Activated T-cell treated with anti-CD3 and anti-CD28 coated beads, Interleukin-2, amount 50 U/mL, for 24 hours (primary cell): ENCODE data around the gene NDUFS7.

Experiments
- DNase-seq: peaks from one replicate; pipeline ENCODE4 v3.0.0-alpha.2; 2020
- H3K27ac Mint-ChIP-seq: 2 replicates; pipeline ENCODE4 v1.8.0; 2020; ENCODE audit warnings: mild to moderate bottlenecking, mixed read lengths
- H3K27me3 Mint-ChIP-seq: 2 replicates; pipeline ENCODE4 v1.8.0; 2020; ENCODE audit warnings: mixed read lengths
- H3K36me3 Mint-ChIP-seq: 2 replicates; pipeline ENCODE4 v1.8.0; 2020; ENCODE audit warnings: low read depth, mixed read lengths
- H3K4me1 Mint-ChIP-seq: 2 replicates; pipeline ENCODE4 v1.8.0; 2020; ENCODE audit warnings: low read depth, mixed read lengths
- H3K4me3 Mint-ChIP-seq: 2 replicates; pipeline ENCODE4 v1.8.0; 2020; ENCODE audit warnings: mild to moderate bottlenecking, moderate library complexity, mixed read lengths
- H3K9me3 Mint-ChIP-seq: 2 replicates; pipeline ENCODE4 v1.8.0; 2020; ENCODE audit warnings: mixed read lengths

NDUFS7 gene

GRCh38 chr19:1397838-1398237 is 14.1 kb downstream of the NDUFS7 start:
- Mint-ChIP-seq H3K27me3 (peaks cover 4% of the 10 kb centered on the region), H3K27ac (peak overlapping the region; percentile 22), H3K9me3 (no peaks in the 10 kb centered on the region), H3K4me3 (no peak overlapping the region), H3K36me3 (peaks cover 22% of the 10 kb centered on the region), H3K4me1 (peaks cover 16% of the 10 kb centered on the region)
- DNase-seq: no peak

- Mint-ChIP-seq H3K27me3 (peaks cover 6% of the 10 kb centered on the region), H3K9me3 (no peaks in the 10 kb centered on the region), H3K4me3 (no peak overlapping the region), H3K36me3 (peaks cover 12% of the 10 kb centered on the region), H3K4me1 (peaks cover 18% of the 10 kb centered on the region), H3K27ac (no peak overlapping the region)
- DNase-seq: no peak
Measured at GRCh38 chr19:1399079-1399478, 15.4 kb downstream of the NDUFS7 start.

- H3K27ac Mint-ChIP-seq: no peak overlapping the region
- peaks cover 6% of the 10 kb centered on the region for H3K27me3 Mint-ChIP-seq
- no peak for DNase-seq
- H3K9me3 Mint-ChIP-seq: no peaks in the 10 kb centered on the region
- no peak overlapping the region for H3K4me3 Mint-ChIP-seq
- peaks cover 18% of the 10 kb centered on the region for H3K4me1 Mint-ChIP-seq
- H3K36me3 Mint-ChIP-seq: peaks cover 8% of the 10 kb centered on the region
Measured at GRCh38 chr19:1399745-1400144, 16.0 kb downstream of the NDUFS7 start.

- Mint-ChIP-seq H3K4me3 (peak overlapping the region; percentile 77), H3K27ac (peak overlapping the region; percentile 52), H3K36me3 (peaks cover 8% of the 10 kb centered on the region), H3K27me3 (peaks cover 6% of the 10 kb centered on the region), H3K9me3 (no peaks in the 10 kb centered on the region), H3K4me1 (peaks cover 18% of the 10 kb centered on the region)
- DNase-seq: peak; percentile 51
Measured at GRCh38 chr19:1400281-1401137, 16.8 kb downstream of the NDUFS7 start.

GRCh38 chr19:1401138-1401888 is 17.6 kb downstream of the NDUFS7 start, which contains the start of gene GAMT:
Gene GAMT (minus strand): TSS chr19:1401542. CDS start chr19:1401476, 66 bp downstream.
- Mint-ChIP-seq H3K9me3 (no peaks in the 10 kb centered on the region), H3K4me3 (peak within 1 kb of the TSS; percentile 77), H3K4me1 (peaks cover 14% of the 10 kb centered on the region), H3K36me3 (peaks cover 8% of the 10 kb centered on the region), H3K27ac (peak within 1 kb of the TSS; percentile 22), H3K27me3 (peaks cover 6% of the 10 kb centered on the region)
- DNase-seq: peak; percentile 80

GRCh38 chr19:1401889-1402217 is 18.1 kb downstream of the NDUFS7 start:
- Mint-ChIP-seq H3K36me3 (peaks cover 8% of the 10 kb centered on the region), H3K27ac (no peak overlapping the region), H3K27me3 (peaks cover 6% of the 10 kb centered on the region), H3K9me3 (no peaks in the 10 kb centered on the region), H3K4me1 (peaks cover 18% of the 10 kb centered on the region), H3K4me3 (peak overlapping the region; percentile 61)
- DNase-seq: no peak

- Mint-ChIP-seq H3K9me3 (no peaks in the 10 kb centered on the region), H3K27ac (peak overlapping the region; percentile 6), H3K27me3 (peaks cover 6% of the 10 kb centered on the region), H3K4me3 (peak overlapping the region; percentile 50), H3K4me1 (peaks cover 18% of the 10 kb centered on the region), H3K36me3 (peaks cover 6% of the 10 kb centered on the region)
- DNase-seq: no peak
Measured at GRCh38 chr19:1402411-1403070, 18.8 kb downstream of the NDUFS7 start.

- Mint-ChIP-seq H3K4me1 (peaks cover 44% of the 10 kb centered on the region), H3K4me3 (peak overlapping the region; percentile 68), H3K27ac (peak overlapping the region; percentile 86), H3K27me3 (peaks cover 6% of the 10 kb centered on the region), H3K9me3 (no peaks in the 10 kb centered on the region), H3K36me3 (peaks cover 35% of the 10 kb centered on the region)
- peak; percentile 100 for DNase-seq
Measured at GRCh38 chr19:1406774-1407527, 23.2 kb downstream of the NDUFS7 start.

GRCh38 chr19:1407528-1408299 is 24.0 kb downstream of the NDUFS7 start, which contains the start of gene DAZAP1:
Gene DAZAP1 (plus strand): TSS chr19:1407586. CDS start chr19:1407774, 188 bp downstream.
- no peaks in the 10 kb centered on the region for H3K9me3 Mint-ChIP-seq
- peaks cover 41% of the 10 kb centered on the region for H3K36me3 Mint-ChIP-seq
- H3K27ac Mint-ChIP-seq: peak within 1 kb of the TSS; percentile 97
- peak within 1 kb of the TSS; percentile 96 for H3K4me3 Mint-ChIP-seq
- peak; percentile 73 for DNase-seq
- H3K27me3 Mint-ChIP-seq: peaks cover 2% of the 10 kb centered on the region
- peaks cover 49% of the 10 kb centered on the region for H3K4me1 Mint-ChIP-seq

GRCh38 chr19:1408300-1409203 is 24.8 kb downstream of the NDUFS7 start:
- H3K36me3 Mint-ChIP-seq: peaks cover 50% of the 10 kb centered on the region
- peak; percentile 76 for DNase-seq
- peaks cover 53% of the 10 kb centered on the region for H3K4me1 Mint-ChIP-seq
- H3K4me3 Mint-ChIP-seq: peak overlapping the region; percentile 96
- peak overlapping the region; percentile 97 for H3K27ac Mint-ChIP-seq
- H3K9me3 Mint-ChIP-seq: no peaks in the 10 kb centered on the region
- no peaks in the 10 kb centered on the region for H3K27me3 Mint-ChIP-seq

- peak overlapping the region; percentile 97 for H3K27ac Mint-ChIP-seq
- H3K27me3 Mint-ChIP-seq: no peaks in the 10 kb centered on the region
- no peaks in the 10 kb centered on the region for H3K9me3 Mint-ChIP-seq
- peak overlapping the region; percentile 96 for H3K4me3 Mint-ChIP-seq
- no peak for DNase-seq
- H3K36me3 Mint-ChIP-seq: peaks cover 57% of the 10 kb centered on the region
- peaks cover 60% of the 10 kb centered on the region for H3K4me1 Mint-ChIP-seq
Measured at GRCh38 chr19:1409204-1410005, 25.7 kb downstream of the NDUFS7 start.
